ENCODE results near the gene MSL3B.

GRCh38 chr2:233844064-233844807 lies 23.9 kb downstream of the MSL3B start:
- TF ChIP-seq MTA2 (IDR thresholded peaks at IDR 0.05; ENCODE audit: low read depth), result no peak
- TF ChIP-seq REST (IDR thresholded peaks at IDR 0.05; ENCODE audit: borderline replicate concordance), result no peak
- no peak for TF ChIP-seq REST (CRISPR knock-in tag; IDR thresholded peaks at IDR 0.05; ENCODE audit: low read depth)
- no peak for TF ChIP-seq MIER1 (IDR thresholded peaks at IDR 0.05; ENCODE audit: low read depth)
- no peak for TF ChIP-seq ZKSCAN8 (CRISPR knock-in tag; IDR thresholded peaks at IDR 0.05)
- TF ChIP-seq TRIM28 (IDR thresholded peaks at IDR 0.05), result no peak
- no peak for TF ChIP-seq PRDM10 (IDR thresholded peaks at IDR 0.05; ENCODE audit: partially characterized antibody)

Data from K562 (cell line).